NCI-H1436 treated with DMSO at 0.1 percent for 48 hours (cell line): ENCODE data around the gene SMCO2.

Experiments used
- DNase-seq: peaks from one replicate; lab custom pipeline; 2025; lab: John Stamatoyannopoulos, UW

Gene SMCO2

GRCh38 chr12:27453421-27453820 lies 6.9 kb downstream of the SMCO2 start:
- no peak for DNase-seq

GRCh38 chr12:27455589-27455988 lies 9.1 kb downstream of the SMCO2 start:
- DNase-seq: no peak

- no peak for DNase-seq
These were observed 10.1 kb downstream of the SMCO2 start for GRCh38 chr12:27456618-27457017.

GRCh38 chr12:27460471-27460978 lies 14.0 kb downstream of the SMCO2 start:
- DNase-seq: no peak

GRCh38 chr12:27462151-27462694 lies 15.7 kb downstream of the SMCO2 start:
- DNase-seq: no peak

- DNase-seq: no peak
These were observed 16.3 kb downstream of the SMCO2 start for GRCh38 chr12:27462851-27463250.

DNA sequence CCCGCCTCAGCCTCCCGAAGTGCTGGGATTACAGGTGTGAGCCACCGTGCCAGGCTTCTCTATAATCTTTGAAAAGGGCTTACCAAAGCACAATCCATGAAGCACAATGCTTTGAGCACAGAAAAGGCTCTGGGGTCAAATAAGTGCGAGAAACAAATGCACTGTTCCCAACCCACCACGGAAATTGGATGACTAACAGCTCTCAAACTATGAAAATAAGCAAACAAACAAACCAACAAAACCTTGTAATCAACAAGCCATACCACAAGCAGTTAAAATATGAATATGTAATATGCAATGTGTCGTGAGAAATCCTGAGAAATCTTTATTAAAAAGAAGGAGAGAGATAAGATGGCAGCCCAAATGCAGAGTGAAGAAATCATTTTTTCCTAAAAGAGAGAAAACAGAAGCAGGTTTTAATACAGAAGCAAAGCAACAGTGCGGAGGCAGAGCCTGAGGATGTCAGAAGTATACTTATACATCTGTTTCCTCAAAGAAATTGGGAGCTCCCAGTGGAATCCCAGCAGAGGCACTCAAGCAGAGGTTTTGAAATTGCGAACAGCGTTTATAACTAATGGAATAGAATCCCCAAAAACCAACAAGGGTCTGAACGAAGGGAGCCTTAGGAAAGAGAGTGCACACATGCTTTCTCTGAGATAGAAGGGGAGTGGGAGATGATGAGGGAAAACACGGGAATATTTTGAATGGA lies 17.1 kb downstream of the SMCO2 start:
- no peak for DNase-seq

- DNase-seq: no peak
These were observed 17.7 kb downstream of the SMCO2 start for GRCh38 chr12:27464220-27464554.

GRCh38 chr12:27467641-27468040 lies 21.1 kb downstream of the SMCO2 start:
- DNase-seq: no peak

- no peak for DNase-seq
These were observed 21.7 kb downstream of the SMCO2 start for GRCh38 chr12:27468241-27468640.

DNA sequence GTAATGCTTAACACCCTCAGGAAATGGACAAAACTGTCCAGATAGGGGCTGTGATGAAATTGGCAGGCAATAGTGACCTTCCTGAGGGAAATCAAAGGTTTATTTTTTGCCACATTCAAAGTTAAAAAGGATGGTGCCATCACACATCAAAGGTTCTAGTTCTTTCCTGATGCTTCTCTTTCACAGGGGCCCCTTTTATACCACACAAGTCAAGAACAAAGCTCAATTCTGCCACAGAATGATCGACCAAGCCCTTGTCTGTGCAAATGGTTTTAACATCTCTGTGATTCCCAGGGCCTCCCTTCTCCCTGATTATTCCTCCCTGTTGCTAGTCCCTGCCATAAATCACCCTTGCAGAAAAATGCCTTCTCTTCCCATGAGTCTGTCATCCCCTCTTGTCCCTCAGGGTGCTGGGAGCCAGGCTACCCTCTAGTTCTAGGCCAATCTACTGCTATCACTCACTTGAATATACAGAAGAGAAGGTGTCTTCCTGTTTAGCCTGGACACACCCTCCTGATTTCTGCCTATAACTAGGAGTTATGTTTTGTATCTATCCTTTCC lies 22.7 kb downstream of the SMCO2 start:
- DNase-seq: no peak

DNA sequence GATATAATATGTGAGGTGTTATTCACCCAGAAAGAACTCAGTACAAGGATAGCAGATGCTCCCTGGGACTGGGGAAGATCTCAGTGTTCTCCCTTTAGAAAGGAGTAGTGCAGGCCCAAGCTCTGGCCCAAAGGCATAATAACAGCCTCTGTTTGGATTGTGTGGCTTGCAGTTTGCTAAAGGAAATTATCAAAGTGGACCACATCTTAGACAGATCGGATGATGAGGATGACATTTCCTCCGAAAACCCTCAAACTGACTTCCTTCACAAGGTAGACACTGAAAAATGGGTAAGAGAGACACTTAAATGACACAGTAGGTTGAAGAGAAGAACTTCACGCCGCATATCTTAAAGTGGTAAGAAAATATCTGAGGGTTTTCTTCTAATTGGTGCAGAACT lies 26.1 kb downstream of the SMCO2 start:
- DNase-seq: no peak

DNA sequence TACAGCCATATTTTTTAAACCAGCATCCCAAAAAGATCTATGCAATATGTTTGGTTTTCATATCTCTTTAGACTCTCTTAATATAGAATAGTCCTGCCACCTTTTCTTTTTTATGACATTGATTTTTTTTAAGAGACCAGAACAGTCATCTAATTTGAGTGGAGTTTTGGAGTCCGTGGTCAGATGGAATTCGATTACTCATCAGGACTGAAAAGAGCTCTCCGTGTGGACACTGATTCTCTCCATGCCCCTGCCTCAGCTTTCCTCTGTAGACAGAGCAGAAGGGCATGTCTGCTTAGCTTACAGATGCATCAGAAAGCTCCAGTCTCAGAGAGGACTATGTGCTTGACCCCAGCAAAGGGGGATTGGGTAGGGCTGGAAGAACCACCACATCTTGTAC lies 27.8 kb downstream of the SMCO2 start:
- no peak for DNase-seq

DNA sequence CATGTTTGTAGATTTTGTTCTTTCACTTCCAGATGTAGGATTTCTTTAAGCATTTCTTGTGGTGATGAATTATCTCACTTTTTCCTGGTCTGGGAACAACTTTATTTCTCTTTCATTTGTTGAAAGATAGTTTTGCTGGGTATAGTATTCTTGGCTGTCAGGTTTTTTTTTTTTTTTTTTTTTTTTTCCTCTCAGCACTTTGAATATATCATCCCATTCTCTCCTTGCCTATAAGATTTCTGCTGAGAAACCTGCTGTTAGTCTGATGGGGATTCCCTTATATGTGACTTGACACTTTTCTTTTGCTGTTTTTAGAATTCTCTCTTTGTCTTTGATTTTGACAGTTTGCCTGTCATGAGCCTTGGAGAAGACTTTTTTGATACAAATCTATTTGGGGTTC lies 30.5 kb downstream of the SMCO2 start:
- no peak for DNase-seq

GRCh38 chr12:27478949-27479348 lies 32.4 kb downstream of the SMCO2 start:
- no peak for DNase-seq

DNA sequence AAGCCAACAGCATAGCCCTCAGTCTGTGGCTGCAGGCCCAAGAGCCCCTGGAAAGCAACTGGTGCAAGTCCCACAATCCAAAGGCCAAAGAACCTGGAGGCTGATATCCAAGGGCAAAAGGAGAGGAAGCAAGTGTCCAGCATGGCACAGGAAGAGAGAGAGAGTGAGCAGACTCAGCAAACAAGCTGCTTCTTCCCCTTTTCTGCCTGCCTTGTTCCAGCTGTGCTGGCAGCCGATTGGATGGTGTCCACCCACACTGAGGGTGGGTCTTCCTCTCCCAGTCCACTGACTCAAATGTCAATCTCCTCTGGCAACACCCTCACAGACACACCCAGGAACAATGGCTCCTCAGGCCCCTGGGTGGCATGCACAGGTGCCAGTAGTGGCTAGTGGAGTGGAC lies 33.5 kb downstream of the SMCO2 start:
- DNase-seq: no peak

DNA sequence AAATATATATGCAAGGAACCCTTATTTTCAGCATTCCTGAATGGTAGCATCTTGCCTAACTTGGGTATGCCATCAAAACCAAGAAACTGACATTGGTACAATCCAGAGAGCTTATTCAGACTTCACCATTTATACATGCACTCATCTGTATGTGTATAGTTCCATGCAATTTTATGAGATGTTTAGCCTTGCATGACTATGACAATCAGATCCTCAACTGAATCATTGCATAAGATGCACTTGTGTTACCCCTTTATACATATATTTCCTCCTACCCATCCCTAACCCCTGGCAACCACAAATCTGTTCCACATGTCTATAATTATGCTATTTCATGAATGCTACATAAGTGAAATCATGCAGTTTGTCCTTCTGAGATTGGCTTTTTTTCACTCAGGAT lies 40.4 kb downstream of the SMCO2 start:
- DNase-seq: no peak

DNA sequence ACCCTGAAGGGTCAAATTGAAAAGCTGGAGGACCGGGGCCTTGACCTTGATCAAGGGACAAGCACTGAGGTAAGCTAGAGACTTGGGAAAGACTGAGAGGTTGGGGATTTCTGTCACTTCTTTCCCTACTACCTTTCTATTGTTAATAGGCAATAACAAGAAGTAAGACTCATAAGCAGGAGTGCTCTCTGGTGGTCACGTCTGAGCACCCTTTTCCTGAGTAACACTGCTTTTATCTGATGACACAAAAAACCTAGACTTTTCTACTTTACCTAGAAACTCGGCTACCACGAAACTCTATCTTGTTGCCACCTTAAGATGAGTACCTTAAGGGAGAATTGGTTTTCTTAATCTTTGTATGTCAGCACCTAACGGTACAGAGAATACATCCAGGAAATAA lies 41.9 kb downstream of the SMCO2 start:
- DNase-seq: no peak

DNA sequence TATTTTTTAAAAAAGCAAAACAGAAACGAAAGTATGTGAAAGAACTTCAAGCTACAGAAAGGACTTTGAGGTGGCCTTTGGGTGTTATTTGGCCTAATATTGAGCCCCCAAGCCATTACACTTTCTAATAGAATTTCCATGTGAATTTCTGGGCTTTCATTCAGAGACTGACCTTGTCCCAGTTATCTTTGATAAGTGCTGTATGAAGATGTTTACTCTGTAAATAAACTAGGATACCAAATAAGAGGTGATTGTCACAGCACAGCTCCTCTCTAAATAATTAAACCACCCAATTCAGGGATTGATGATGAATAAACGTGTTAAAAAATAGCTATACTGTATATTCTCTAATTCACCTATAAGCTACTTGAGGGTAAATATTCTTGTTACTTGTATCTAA lies 44.7 kb downstream of the SMCO2 start:
- DNase-seq: no peak

DNA sequence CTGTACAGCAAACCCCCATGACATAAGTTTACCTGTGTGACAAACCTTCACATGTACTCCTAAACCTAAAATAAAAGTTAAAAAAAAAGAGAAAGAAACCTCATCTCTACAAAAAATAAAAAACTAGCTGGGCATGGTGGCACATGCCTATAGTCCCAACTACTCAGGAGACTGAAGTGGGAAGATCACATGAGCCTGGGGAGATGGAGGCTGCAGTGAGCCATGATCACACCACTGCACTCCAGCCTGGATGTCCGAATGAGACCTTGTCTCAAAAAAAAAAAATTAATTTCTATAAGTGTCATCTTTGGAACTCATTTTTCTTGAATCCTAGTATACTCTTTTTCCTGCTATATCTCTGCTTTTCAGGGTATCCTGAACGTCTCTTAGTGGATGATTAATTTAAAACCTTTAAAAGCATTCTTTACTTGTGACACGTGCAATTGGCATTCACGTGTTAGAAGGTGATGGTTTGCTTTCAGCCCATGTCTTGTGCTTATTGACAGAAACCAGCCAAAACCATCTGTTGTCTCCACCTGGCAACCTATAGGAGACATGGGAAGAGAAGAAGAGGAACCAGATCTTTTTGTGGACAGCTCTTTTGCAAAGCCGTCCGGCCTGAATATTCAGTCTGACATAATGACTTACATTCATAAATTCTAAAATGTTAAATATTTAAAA lies 46.9 kb downstream of the SMCO2 start:
- no peak for DNase-seq

DNA sequence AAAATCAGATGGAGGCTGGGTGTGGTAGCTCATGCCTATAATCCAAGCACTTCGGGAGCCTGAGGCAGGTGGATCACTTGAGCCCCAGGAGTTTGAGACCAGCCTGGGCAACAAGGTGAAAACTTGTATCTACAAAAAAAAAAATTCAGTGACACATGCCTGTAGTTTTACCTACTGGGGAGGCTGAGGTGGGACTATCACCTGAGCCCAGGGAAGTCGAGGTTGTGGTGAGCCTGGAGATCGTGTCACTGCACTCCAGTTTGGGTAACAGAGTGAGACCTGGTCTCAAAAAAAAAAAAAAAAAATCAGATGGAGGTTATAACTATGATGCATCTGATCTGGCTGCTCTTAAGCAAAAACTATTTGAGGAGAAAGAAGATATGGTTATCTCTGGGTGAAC lies 50.9 kb downstream of the SMCO2 start:
- DNase-seq: no peak

DNA sequence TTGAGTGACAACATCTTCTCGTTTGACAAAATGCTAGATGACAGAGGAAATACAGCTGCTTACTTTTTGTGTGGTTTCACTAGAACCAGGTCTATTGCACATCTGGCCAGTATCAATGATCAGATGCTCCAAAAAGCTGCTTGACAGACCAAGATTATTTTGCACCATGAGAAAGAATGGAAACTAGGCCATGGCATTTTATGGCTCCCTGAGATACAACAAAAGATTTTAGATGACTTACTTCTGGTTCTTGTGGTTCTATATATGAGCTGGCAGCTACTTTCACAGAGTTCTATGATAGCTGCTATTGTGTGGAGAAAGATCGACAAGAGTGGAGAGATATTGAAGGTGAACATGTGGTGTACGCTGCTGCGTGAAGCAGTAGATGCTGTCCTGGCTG lies 51.6 kb downstream of the SMCO2 start:
- no peak for DNase-seq

- DNase-seq: no peak
These were observed 52.2 kb downstream of the SMCO2 start for GRCh38 chr12:27498761-27499160.
